ENCODE measurements around the gene KIAA0513.

DNA sequence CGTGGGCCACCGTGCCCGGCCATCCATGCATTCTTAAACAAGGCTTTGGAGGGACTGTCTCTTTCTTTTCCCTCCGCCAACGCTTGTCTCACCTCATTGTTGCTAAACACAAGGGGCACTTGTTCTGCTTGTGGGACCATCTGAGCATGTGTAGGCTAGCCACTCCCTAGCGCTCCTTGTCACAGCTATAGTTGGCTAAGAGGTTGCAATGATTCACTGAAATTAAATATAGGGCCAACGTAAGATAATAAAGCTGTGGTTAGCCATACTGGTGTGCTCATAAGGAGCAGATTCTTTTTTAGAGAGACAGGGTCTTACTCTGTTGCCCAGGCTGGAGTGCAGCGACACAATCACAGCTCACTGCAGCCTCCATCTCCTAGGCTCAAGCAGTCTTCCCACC, 41.2 kb downstream of the KIAA0513 start:
- TF ChIP-seq TCF7 (CRISPR knock-in tag; IDR thresholded peaks at IDR 0.05; ENCODE audit: low read depth) (no peak), SMAD4 (CRISPR knock-in tag; IDR thresholded peaks at IDR 0.05) (no peak), CREM (CRISPR knock-in tag; IDR thresholded peaks at IDR 0.05) (no peak), CTCF (IDR thresholded peaks at IDR 0.05) (no peak), NR2C2 (CRISPR knock-in tag; IDR thresholded peaks at IDR 0.05) (no peak), E2F1 (CRISPR knock-in tag; IDR thresholded peaks at IDR 0.05) (no peak), ZNF138 (CRISPR knock-in tag; conservative IDR thresholded peaks at IDR 0.05) (no peak), ATF2 (CRISPR knock-in tag; IDR thresholded peaks at IDR 0.05; ENCODE audit: borderline replicate concordance, low read depth) (no peak), SP1 (CRISPR knock-in tag; conservative IDR thresholded peaks at IDR 0.05) (no peak), ATF6 (CRISPR knock-in tag; IDR thresholded peaks at IDR 0.05) (no peak), PRDM15 (CRISPR knock-in tag; IDR thresholded peaks at IDR 0.05) (no peak), ELF4 (CRISPR knock-in tag; IDR thresholded peaks at IDR 0.05; ENCODE audit: low read depth) (no peak)
- TF ChIP-seq, protein P1, sequence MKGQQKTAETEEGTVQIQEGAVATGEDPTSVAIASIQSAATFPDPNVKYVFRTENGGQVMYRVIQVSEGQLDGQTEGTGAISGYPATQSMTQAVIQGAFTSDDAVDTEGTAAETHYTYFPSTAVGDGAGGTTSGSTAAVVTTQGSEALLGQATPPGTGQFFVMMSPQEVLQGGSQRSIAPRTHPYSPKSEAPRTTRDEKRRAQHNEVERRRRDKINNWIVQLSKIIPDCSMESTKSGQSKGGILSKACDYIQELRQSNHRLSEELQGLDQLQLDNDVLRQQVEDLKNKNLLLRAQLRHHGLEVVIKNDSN (CRISPR knock-in tag; IDR thresholded peaks at IDR 0.05) = no peak
- TF ChIP-seq, protein P2, sequence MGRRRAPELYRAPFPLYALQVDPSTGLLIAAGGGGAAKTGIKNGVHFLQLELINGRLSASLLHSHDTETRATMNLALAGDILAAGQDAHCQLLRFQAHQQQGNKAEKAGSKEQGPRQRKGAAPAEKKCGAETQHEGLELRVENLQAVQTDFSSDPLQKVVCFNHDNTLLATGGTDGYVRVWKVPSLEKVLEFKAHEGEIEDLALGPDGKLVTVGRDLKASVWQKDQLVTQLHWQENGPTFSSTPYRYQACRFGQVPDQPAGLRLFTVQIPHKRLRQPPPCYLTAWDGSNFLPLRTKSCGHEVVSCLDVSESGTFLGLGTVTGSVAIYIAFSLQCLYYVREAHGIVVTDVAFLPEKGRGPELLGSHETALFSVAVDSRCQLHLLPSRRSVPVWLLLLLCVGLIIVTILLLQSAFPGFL (CRISPR knock-in tag; IDR thresholded peaks at IDR 0.05; ENCODE audit: borderline replicate concordance) = no peak

Measured in WTC11 (cell line).